Measurements from ENCODE around the gene BPIFB2.
"Not testable (repeated sequence)": the region's sequence is repeated elsewhere in the genome, so short reads cannot be mapped to it uniquely, and the experiment has no call there.

The BPIFB2 gene

DNA sequence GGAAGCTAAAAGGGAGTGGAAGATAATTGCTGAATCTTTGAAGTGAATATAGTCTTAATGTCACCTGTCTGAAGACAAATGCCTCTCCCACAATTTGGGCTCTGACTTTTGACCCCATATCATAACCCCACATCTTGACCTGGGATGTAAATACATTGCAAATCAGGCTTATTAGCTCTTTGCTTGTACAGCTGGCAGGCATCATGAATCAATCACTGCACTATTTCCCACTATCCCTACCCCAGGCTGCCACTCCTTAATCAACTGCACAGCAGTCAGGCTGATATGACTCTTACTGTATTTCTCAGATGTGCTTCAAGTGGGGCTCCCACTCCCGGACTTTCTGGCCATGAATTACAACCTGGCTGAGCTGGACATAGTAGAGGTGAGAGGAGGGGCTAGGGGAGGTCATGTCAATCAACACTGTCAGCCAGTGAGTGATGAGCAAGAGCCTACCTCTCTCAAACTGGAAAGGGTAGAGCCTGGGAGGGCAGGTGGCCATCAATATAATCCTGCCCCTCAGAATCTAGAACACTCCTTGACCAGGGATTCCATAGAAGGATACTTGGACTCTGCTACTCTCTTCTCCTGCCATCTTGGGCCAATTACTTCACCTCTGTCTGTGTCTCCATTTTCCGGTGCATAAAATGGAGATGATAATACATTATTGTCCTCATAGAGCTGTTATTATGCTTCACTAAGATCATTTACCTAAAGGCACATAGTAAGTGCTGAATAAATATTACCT lies 35.7 kb downstream of the BPIFB2 start:
- DNase-seq: no peak

DNA sequence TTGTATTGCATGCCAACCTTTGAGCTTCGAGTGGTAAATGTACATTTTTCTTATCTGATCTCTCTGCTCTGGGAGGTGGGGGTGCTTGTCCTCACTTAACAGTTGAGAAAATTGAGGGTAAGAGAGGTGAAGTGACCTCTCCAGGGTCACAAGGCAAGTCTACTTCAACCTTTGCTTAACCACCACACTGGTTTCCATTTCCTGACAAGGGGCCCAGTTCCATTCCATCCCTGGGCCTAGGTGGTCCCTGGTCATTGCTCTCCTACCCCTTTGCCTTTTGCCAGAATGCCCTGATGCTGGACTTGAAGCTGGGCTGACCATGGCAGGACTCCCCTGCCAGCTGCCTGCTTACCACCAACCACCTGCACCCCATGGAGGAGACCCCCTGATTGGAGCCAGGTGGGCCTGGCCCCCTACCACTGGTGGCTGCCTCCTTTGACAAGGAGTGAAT lies 36.3 kb downstream of the BPIFB2 start:
- no peak for DNase-seq

- DNase-seq: not testable (repeated sequence)
These were observed 37.7 kb downstream of the BPIFB2 start for GRCh38 chr20:33045129-33045721.

DNA sequence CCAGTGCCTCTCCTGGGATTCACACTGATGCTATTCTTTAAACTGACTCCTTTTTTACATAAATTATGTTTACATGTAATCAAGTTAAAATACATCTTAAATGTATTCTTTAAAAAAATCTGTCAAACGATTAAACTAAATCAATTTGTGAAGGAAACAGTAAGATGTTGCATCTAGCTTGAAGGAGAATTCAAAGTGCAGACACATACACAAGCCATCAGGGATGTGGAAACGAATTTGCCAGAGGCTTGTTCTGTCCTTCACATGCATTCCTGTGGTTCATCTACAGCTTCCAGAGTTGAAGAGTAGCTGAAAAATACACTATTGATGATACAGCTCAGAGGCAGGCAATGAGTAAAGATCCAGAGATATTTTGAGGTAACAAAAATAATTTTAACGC lies 38.9 kb downstream of the BPIFB2 start:
- DNase-seq: no peak

DNA sequence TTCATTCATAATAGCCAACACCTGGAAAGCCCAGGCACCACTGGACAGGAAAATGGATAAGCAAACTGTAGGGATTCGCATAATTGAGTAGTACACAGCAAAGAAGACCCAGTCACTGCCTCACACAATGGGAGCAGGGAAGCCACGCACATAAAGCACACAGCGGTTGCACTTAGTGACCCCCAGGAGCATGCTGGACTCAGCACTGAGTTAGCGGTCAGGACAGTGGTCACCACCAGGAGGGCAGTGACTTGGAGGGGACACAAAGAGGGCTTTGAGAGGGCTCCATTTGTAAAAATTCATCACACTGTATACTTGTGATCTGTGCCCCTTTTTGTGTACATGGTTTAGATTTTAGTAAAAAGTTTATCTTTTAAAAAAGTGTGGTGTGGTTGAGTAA lies 43.8 kb downstream of the BPIFB2 start:
- DNase-seq: no peak

- DNase-seq: no peak
These were observed 46.0 kb downstream of the BPIFB2 start, which contains the start of gene BPIFB3 for GRCh38 chr20:33053291-33054106. Gene BPIFB3 (plus strand): TSS chr20:33053903. CDS start chr20:33055436, 1,533 bp downstream.

DNA sequence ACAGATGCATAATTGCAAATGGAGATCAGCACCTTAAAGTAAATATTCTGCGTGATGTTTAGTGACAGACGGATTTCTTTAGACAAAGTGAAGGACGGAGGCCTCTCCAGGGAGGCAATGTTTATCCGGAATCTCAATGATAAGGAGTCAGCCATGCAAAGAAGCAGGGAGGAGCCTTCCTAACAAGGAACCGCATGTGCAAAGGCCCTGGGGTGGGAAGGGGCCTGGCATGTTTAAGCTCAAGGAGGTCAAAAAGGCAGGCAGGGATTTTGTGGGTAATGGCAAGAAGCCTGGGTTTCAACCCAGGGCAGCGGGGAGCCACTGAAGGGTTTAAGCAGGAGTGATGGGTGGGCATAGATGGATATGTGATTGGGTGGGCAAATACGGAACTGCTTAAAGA lies 46.9 kb downstream of the BPIFB2 start:
- DNase-seq: no peak

DNA sequence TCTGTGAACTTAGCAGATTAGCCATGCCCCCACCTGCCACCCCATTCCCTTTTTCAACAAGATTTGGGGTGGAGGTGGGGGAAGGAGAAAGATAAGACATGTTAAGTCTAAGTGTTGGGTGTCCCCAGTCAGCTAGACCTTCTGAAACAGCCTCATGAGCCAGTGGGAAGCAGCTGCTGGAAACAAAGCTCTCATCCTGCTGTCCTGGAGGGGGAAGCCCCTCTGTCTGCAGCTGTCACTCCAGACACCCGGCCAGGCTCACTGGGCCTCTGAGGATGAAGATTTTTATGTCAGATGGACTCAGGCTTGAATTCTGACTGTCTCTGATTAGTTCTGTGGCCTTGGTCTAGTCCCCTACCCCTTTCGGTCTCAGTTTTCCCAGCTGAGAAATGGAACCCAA lies 47.3 kb downstream of the BPIFB2 start:
- no peak for DNase-seq

- no peak for DNase-seq
These were observed 51.6 kb downstream of the BPIFB2 start for GRCh38 chr20:33059136-33059535.

DNA sequence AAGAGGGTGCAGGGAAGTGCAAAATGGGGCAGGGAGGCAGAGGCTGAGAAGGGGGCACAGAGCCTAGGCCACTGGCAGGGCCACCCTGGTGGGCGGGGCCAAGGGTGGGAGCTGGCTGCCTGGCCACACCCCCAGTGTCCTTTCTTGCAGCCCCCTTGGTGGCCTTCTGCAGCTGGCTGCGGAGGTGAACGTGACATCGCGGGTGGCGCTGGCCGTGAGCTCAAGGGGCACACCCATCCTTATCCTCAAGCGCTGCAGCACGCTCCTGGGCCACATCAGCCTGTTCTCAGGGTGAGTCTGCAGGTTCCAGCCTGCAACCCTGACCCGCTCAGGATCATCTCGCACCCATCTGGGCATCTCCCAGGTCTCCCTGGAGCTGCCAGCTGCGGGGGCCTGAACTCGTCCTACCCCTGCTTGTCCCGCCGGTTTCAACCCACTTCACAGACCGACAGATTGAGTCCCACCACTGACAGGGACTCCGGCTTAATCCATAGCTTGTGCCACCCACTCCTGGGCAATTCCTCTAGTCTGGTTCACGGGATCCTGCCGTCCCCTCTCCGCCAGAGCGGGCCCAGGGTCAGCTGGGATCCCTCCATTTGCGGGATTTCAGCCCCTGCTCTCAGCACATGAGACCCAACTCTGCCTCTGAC lies 52.4 kb downstream of the BPIFB2 start:
- no peak for DNase-seq

- no peak for DNase-seq
These were observed 54.1 kb downstream of the BPIFB2 start for GRCh38 chr20:33061658-33062028.

DNA sequence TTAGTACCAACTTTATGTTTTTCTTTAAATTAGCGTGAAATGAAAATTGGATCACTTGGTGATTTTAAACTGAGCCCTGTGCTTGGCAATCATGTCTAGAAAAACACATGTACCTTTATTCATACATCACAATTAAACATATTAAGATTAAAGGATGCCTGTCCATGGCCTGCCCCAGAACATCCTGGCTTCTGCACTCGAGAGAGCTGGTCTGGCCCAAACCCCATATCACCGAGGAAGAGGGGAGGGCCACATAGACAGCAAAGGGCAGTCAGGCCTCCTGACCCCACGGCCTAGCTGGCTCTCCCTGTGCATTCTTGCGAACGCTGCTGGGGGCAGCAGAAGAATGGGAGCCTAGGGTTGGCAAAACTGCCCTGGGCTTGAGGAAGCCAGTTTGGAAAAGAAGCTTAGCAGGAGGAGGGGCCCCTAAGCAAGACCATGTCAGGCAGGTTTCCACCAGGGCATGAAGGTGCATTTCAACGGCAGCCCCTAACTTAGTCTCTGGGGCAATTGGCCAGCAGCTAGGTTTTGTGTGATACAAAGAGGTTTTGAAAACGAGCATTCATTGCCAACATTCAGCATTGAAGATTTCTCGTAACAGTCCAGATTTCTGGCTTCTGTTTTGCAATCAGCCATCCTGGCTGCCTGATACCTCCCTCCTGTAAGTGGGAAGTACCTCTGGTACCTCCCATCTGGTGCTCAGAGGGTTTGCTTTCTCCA lies 54.8 kb downstream of the BPIFB2 start:
- DNase-seq: no peak

GRCh38 chr20:33062825-33063149 lies 55.3 kb downstream of the BPIFB2 start:
- no peak for DNase-seq

GRCh38 chr20:33063271-33063670 lies 55.8 kb downstream of the BPIFB2 start:
- no peak for DNase-seq

GRCh38 chr20:33064572-33065287 lies 57.2 kb downstream of the BPIFB2 start:
- no peak for DNase-seq

GRCh38 chr20:33065785-33066184 lies 58.3 kb downstream of the BPIFB2 start:
- DNase-seq: no peak

GRCh38 chr20:33067806-33068205 lies 60.3 kb downstream of the BPIFB2 start:
- no peak for DNase-seq

GRCh38 chr20:33068251-33068939 lies 60.9 kb downstream of the BPIFB2 start:
- DNase-seq: no peak

- no peak for DNase-seq
These were observed 62.2 kb downstream of the BPIFB2 start for GRCh38 chr20:33069673-33070072.

GRCh38 chr20:33070111-33071053 lies 62.9 kb downstream of the BPIFB2 start:
- DNase-seq: no peak
